ENCODE measurements around the gene CGRRF1. TPM values are rescaled to one million over a fixed set of nuclear protein-coding genes. Genes with fewer than 3 reads are reported as not detected.

The CGRRF1 gene
- total RNA-seq, 5 donors from 2014 or later (not counting 1 experiment from before 2014, with no cell fraction given), result 14.2 to 28.0 (median 14.9) TPM

DNA sequence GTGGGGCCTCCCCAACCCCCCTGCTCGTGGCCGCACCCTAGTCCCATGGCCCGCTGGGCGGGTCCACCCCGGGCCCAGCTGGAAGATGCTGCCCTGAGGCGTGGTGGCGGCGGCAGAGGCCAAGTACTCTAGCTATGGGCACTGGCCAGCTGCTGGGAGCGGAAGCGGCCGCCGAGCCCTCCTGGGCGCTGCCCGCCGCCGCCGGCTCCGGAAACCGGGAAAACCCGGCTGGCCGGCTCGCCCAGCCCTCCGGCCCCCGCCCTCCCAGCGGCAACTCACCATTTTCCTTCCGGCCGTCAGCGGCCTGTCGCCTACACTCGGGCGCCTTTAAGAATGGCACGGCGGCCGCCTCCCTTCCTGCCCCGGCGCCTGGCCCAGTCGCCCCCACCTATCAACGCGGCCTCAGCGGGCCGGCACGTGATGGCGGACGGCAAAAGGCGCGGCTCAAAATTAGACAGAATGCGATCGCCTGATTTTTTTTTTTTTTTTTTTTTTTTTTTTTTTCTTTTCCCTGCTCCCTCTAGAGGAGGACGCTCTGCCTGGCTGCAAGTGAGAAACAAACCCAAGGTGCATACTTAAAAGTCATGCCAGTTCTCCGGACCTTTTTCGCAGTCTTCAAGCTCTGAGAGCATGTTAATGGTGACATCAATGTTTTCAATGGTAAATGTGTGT, 20.9 kb upstream of the CGRRF1 start, which contains the start of gene GMFB:
Gene GMFB (minus strand): TSS at position 335 of the 672 bp plus-strand sequence. CDS start 53 bp downstream, at position 282.
- WGBS (ENCODE audit: insufficient coverage), result 0% methylated on average over 47 of the region's 51 CpGs
- DNase-seq (peak; percentile 76 to 93 (median 85)), ATAC-seq (replicated peaks in 1 of 4) (peak; percentile 97 to 99 (median 98))
- Mint-ChIP-seq H3K9me3 (no peaks in the 10 kb centered on the region), H3K27me3 (no peaks in the 10 kb centered on the region), H3K27ac (peak within 1 kb of the TSS; percentile 93 to 94), H3K4me1 (peaks cover 57 to 62% (median 61%) of the 10 kb centered on the region in 3 donors), H3K36me3 (no peaks in the 10 kb centered on the region), H3K4me3 (peak within 1 kb of the TSS; percentile 83 to 95 (median 89))
- no peaks in the 10 kb centered on the region for H3K9me3 ChIP-seq
- peak within 1 kb of the TSS; percentile 78 to 90 for H3K4me3 ChIP-seq (ENCODE audit: control insufficient read depth in 1 of 2, extremely low read depth in 1 of 2, low read length in 1 of 2)
- H3K36me3 ChIP-seq (ENCODE audit: control insufficient read depth in 2 of 2, extremely low read depth in 1 of 2, insufficient read depth in 1 of 2, low read length in 1 of 2), result no peaks in the 10 kb centered on the region
- no peaks in the 10 kb centered on the region for H3K27me3 ChIP-seq (replicated peaks in 1 of 2; ENCODE audit: control insufficient read depth in 2 of 2, extremely low read depth in 1 of 2, insufficient read depth in 2 of 2, low read length in 1 of 2)
- ChIA-PET POLR2A (interaction anchor here in 1 of 2 donors (0.6 to 4.7 kb wide), 4 partner anchors 21 to 459 kb away, joined by 3 to 27 read pairs (median 6); partner anchors contain the start of gene CGRRF1), CTCF (interaction anchor here (0.6 to 4.0 kb wide), 7 partner anchors 8 to 180 kb away, joined by 3 to 29 read pairs (median 3); partner anchors contain the start of gene CGRRF1 (in 1 of the 2))
- peaks cover 6 to 31% of the 10 kb centered on the region in 2 experiments for H3K4me1 ChIP-seq (ENCODE audit: control insufficient read depth in 1 of 2, extremely low read depth in 1 of 2, insufficient read depth in 2 of 2, low read length in 2 of 2)
- H3K27ac ChIP-seq (ENCODE audit: low read length), result peak within 1 kb of the TSS; percentile 74

DNA sequence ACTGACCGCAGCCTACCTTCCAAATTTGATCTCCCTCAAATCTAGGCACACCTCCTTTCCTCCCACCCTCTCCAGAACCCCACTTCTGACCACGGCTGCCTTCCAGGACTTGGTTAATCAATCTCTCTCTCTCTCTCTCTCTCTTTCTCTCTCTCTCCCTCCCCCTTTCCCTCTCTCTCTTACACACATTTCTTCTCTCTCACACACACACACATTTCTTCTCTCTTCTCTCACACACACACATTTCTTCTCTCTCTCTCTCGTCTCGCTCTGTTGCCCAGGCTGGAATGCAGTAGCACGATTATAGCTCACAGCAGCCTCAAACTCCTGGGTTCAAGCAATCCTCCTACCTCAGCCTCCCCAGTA, 20.4 kb upstream of the CGRRF1 start:
- H3K9me3 ChIP-seq, result no peaks in the 10 kb centered on the region
- no peaks in the 10 kb centered on the region for H3K36me3 ChIP-seq (ENCODE audit: control insufficient read depth in 2 of 2, extremely low read depth in 1 of 2, insufficient read depth in 1 of 2, low read length in 1 of 2)
- H3K4me1 Mint-ChIP-seq, result peaks cover 52 to 58% (median 58%) of the 10 kb centered on the region in 3 donors
- peak overlapping the region; percentile 83 to 90 (median 89) for H3K4me3 Mint-ChIP-seq
- peaks cover 5 to 31% of the 10 kb centered on the region in 2 experiments for H3K4me1 ChIP-seq (ENCODE audit: control insufficient read depth in 1 of 2, extremely low read depth in 1 of 2, insufficient read depth in 2 of 2, low read length in 2 of 2)
- peak overlapping the region; percentile 73 for H3K27ac ChIP-seq (ENCODE audit: low read length)
- no peaks in the 10 kb centered on the region for H3K36me3 Mint-ChIP-seq
- H3K27me3 ChIP-seq (replicated peaks in 1 of 2; ENCODE audit: control insufficient read depth in 2 of 2, extremely low read depth in 1 of 2, insufficient read depth in 2 of 2, low read length in 1 of 2), result no peaks in the 10 kb centered on the region
- no peaks in the 10 kb centered on the region for H3K9me3 Mint-ChIP-seq
- 30% methylated on average over 4 of the region's 5 CpGs for WGBS (ENCODE audit: insufficient coverage)
- peak overlapping the region; percentile 89 to 94 for H3K27ac Mint-ChIP-seq
- ATAC-seq (replicated peaks in 1 of 4), result no peak
- POLR2A ChIA-PET, result interaction anchor here (0.6 to 4.7 kb wide), 3 partner anchors 20 to 459 kb away, joined by 5 to 27 read pairs (median 9); partner anchors contain the start of gene CGRRF1 (in 1 of the 2)
- CTCF ChIA-PET, result interaction anchor here (0.7 to 4.0 kb wide), 5 partner anchors 8 to 75 kb away, joined by 3 to 29 read pairs (median 6); partner anchors contain the start of gene CGRRF1 (in 1 of the 2)
- peak overlapping the region; percentile 78 to 90 for H3K4me3 ChIP-seq (ENCODE audit: control insufficient read depth in 1 of 2, extremely low read depth in 1 of 2, low read length in 1 of 2)
- DNase-seq, result no peak
- H3K27me3 Mint-ChIP-seq, result no peaks in the 10 kb centered on the region

DNA sequence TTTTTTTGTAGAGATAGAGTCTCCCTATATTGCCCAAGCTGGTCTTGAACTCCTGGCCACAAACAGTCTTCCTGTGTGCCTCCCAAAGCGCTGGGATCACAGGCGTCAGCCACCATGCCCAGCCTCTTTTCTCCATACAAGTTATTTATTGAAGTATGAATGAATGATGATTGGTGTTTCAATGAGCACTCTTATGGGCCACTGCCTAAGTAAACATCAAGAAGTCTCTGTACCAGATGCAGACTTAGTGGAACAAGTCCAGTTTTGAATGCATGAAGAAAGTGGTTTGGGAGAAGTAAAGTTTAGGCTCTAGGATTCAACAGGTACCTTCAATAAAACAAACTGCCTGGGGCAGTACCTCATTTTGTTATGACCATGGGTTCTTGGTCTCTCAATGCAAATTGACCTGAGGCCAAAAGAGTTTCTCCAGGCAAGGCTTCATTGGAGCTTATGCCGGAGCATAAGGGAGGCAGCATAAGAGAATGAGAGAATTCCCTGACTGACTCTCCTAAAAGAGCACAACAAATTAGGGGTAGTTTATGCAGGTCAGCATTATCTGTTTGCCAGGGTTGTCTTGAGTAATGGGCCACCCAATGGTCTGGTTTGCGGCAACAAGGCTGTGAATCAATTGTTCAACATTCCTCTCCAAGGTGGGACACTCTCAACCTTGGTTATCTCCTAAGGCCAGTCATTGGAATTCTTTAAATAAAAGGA, 19.8 kb upstream of the CGRRF1 start:
- H3K27ac ChIP-seq (ENCODE audit: low read length), result peak overlapping the region; percentile 73
- peaks cover 46 to 52% (median 52%) of the 10 kb centered on the region in 3 donors for H3K4me1 Mint-ChIP-seq
- H3K4me3 ChIP-seq (ENCODE audit: control insufficient read depth in 1 of 2, extremely low read depth in 1 of 2, low read length in 1 of 2), result peak overlapping the region in 1 of 2 donors; percentile 78
- no peaks in the 10 kb centered on the region for H3K36me3 Mint-ChIP-seq
- ChIA-PET CTCF (interaction anchor here (0.7 to 4.0 kb wide), 5 partner anchors 7 to 44 kb away, joined by 3 to 29 read pairs (median 6); partner anchors contain the start of gene CGRRF1 (in 1 of the 2)), POLR2A (interaction anchor here (0.6 to 4.7 kb wide), 4 partner anchors 19 to 458 kb away, joined by 3 to 27 read pairs (median 7); partner anchors contain the start of gene CGRRF1 (in 1 of the 2))
- peak overlapping the region; percentile 83 to 90 (median 89) for H3K4me3 Mint-ChIP-seq
- H3K27me3 Mint-ChIP-seq, result no peaks in the 10 kb centered on the region
- H3K9me3 Mint-ChIP-seq, result no peaks in the 10 kb centered on the region
- H3K27me3 ChIP-seq (replicated peaks in 1 of 2; ENCODE audit: control insufficient read depth in 2 of 2, extremely low read depth in 1 of 2, insufficient read depth in 2 of 2, low read length in 1 of 2), result no peaks in the 10 kb centered on the region
- WGBS (ENCODE audit: insufficient coverage), result no CpG with 5 or more reads among the region's 4 CpGs
- peak overlapping the region; percentile 89 to 94 for H3K27ac Mint-ChIP-seq
- no peaks in the 10 kb centered on the region for H3K36me3 ChIP-seq (ENCODE audit: control insufficient read depth in 2 of 2, extremely low read depth in 1 of 2, insufficient read depth in 1 of 2, low read length in 1 of 2)
- no peaks in the 10 kb centered on the region for H3K9me3 ChIP-seq
- no peak for DNase-seq
- H3K4me1 ChIP-seq (ENCODE audit: control insufficient read depth in 1 of 2, extremely low read depth in 1 of 2, insufficient read depth in 2 of 2, low read length in 2 of 2), result peaks cover 5 to 31% of the 10 kb centered on the region in 2 experiments
- ATAC-seq (replicated peaks in 1 of 4), result no peak

DNA sequence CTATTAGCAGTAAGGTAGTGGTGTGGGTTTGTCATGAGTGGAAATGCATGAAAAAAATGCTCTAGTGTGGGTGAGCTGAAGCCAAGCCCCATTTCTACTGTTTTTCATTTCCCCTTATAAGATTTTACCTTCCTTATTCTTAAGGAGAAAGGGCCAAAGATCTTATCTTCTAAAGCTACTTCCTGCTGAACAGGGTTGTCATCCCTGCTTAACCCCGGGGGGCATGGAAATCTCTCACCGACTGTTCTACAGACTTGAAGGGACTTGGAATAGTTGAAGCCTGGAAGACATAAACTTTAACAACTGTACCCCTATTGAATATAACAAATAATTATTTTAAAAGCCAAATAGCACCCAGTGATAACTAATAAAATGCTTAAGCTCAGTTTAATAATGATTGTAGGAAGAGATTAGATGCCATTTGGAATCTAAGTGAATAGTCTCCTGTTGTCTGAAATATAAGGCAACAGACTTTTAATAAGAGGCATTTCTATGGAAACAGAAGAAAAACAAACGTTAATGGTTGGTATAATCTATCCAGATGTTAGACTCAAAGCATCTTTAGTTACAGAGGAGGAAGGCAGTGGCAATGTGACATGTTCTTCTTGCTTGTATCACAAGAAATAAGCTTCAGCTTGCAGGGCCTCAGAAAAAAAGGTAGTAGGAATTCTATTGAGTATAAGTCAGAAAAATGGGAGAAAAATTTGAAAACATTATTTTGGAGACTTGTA, 19.1 kb upstream of the CGRRF1 start:
- H3K36me3 Mint-ChIP-seq, result no peaks in the 10 kb centered on the region
- H3K27me3 Mint-ChIP-seq, result no peaks in the 10 kb centered on the region
- no peak for DNase-seq
- POLR2A ChIA-PET, result interaction anchor here (0.8 to 4.7 kb wide), 2 partner anchors 19 kb away, joined by 3 to 27 read pairs; partner anchors contain the start of gene CGRRF1 (in 1 of the 2)
- no peaks in the 10 kb centered on the region for H3K9me3 Mint-ChIP-seq
- Histone ChIP-seq H3K27ac (ENCODE audit: low read length) (no peak overlapping the region), H3K27me3 (replicated peaks in 1 of 2; ENCODE audit: control insufficient read depth in 2 of 2, extremely low read depth in 1 of 2, insufficient read depth in 2 of 2, low read length in 1 of 2) (no peaks in the 10 kb centered on the region), H3K36me3 (ENCODE audit: control insufficient read depth in 2 of 2, extremely low read depth in 1 of 2, insufficient read depth in 1 of 2, low read length in 1 of 2) (no peaks in the 10 kb centered on the region), H3K4me3 (ENCODE audit: control insufficient read depth in 1 of 2, extremely low read depth in 1 of 2, low read length in 1 of 2) (no peak overlapping the region), H3K4me1 (ENCODE audit: control insufficient read depth in 1 of 2, extremely low read depth in 1 of 2, insufficient read depth in 2 of 2, low read length in 2 of 2) (peaks cover 4 to 31% of the 10 kb centered on the region in 2 experiments), H3K9me3 (no peaks in the 10 kb centered on the region)
- peak overlapping the region in 2 of 3 donors; percentile 83 to 89 for H3K4me3 Mint-ChIP-seq
- no peak for ATAC-seq (replicated peaks in 1 of 4)
- H3K4me1 Mint-ChIP-seq, result peaks cover 39 to 45% (median 44%) of the 10 kb centered on the region in 3 donors
- CTCF ChIA-PET, result interaction anchor here in 1 of 2 donors (1.1 to 4.0 kb wide), 2 partner anchors 18 to 45 kb away, joined by 3 to 29 read pairs; partner anchors contain the start of gene CGRRF1
- WGBS (ENCODE audit: insufficient coverage), result 29% methylated on average over 1 of the region's 3 CpGs
- peak overlapping the region; percentile 28 to 89 for H3K27ac Mint-ChIP-seq

DNA sequence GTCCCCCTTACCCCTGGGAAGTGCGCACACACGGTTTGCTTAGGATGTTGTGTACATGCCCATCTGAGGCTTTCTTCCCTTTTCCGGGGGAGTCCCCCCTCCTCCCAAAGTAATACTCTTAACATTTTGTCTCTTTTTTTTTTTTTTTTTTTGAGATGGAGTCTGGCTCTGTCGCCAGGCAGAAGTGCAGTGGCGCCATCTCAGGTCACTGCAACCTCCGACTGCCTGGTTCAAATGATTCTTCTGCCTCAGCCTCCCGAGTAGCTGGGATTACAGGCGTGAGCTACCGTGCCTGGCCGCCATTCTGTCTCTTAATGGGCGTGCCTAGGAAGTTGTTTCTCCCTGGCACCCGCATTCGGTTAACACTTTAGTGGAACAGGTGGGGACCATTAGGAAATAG, 16.4 kb upstream of the CGRRF1 start:
- Mint-ChIP-seq H3K9me3 (no peaks in the 10 kb centered on the region), H3K27me3 (peaks cover 4% of the 10 kb centered on the region in 2 donors), H3K27ac (no peak overlapping the region), H3K4me1 (peaks cover 12 to 21% (median 20%) of the 10 kb centered on the region in 3 donors), H3K4me3 (no peak overlapping the region), H3K36me3 (no peaks in the 10 kb centered on the region)
- POLR2A ChIA-PET, result interaction anchor here (0.6 to 0.7 kb wide), 2 partner anchors 94 to 99 kb away, joined by 3 to 8 read pairs; no protein-coding TSS in a partner anchor
- no peak for ATAC-seq (replicated peaks in 1 of 4)
- no peak overlapping the region for H3K27ac ChIP-seq (ENCODE audit: low read length)
- 82% methylated on average over 3 of the region's 13 CpGs for WGBS (ENCODE audit: insufficient coverage)
- peaks cover 0 to 15% of the 10 kb centered on the region in 2 experiments for H3K4me1 ChIP-seq (ENCODE audit: control insufficient read depth in 1 of 2, extremely low read depth in 1 of 2, insufficient read depth in 2 of 2, low read length in 2 of 2)
- H3K36me3 ChIP-seq (ENCODE audit: control insufficient read depth in 2 of 2, extremely low read depth in 1 of 2, insufficient read depth in 1 of 2, low read length in 1 of 2), result no peaks in the 10 kb centered on the region
- H3K4me3 ChIP-seq (ENCODE audit: control insufficient read depth in 1 of 2, extremely low read depth in 1 of 2, low read length in 1 of 2), result no peak overlapping the region
- DNase-seq, result no peak
- no peaks in the 10 kb centered on the region for H3K27me3 ChIP-seq (replicated peaks in 1 of 2; ENCODE audit: control insufficient read depth in 2 of 2, extremely low read depth in 1 of 2, insufficient read depth in 2 of 2, low read length in 1 of 2)
- no peaks in the 10 kb centered on the region for H3K9me3 ChIP-seq
- CTCF ChIA-PET, result interaction anchor here (0.6 to 1.8 kb wide), 4 partner anchors 16 to 198 kb away, joined by 3 to 12 read pairs (median 8); partner anchors contain the start of gene CGRRF1 (in 1 of the 2)
